A172 (cell line): ENCODE measurements around the gene HHATL. TPM values are rescaled to one million over a fixed set of nuclear protein-coding genes. Genes with fewer than 3 reads are reported as not detected.
A peak's percentile ranks its signal among the peaks of the same experiment; 100 is the strongest.

ENCODE experiments used
- DNase-seq: peaks from one replicate; pipeline ENCODE4 v3.0.0-alpha.2; 2015; ENCODE audit warnings: low spot score
- total RNA-seq: library from RNA; depleted of rRNA; stranded (reverse); fragments of >200 nt; shearing (Covaris generic); gene quantifications from 2 replicates; pipeline ENCODE4 v1.2.3, GENCODE V29; 2014

Gene HHATL
- total RNA-seq, 1 experiment from 2014 or later: not detected

DNA sequence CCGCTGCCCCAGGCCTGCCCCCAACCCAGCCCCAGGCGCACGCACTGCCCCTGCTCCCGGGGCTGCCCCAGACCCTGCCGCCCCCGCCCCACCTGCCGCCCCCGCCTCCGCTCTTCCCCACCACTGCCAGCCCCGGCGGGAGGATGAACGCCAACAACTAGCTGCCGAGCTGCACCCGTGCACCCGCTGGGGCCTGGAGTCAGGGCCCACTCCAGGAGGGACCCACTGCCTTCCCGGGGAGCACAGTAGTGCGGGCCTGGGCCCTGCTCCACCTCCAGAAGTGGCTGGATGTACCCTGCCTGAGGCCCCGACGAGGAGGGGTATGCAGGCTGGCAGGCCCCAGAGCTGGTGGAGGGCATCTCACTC is 38.2 kb downstream of the HHATL start:
- no peak for DNase-seq

GRCh38 chr3:42663581-42664437 is 38.8 kb downstream of the HHATL start:
- no peak for DNase-seq

GRCh38 chr3:42662813-42663535 is 39.6 kb downstream of the HHATL start:
- DNase-seq: no peak

DNA sequence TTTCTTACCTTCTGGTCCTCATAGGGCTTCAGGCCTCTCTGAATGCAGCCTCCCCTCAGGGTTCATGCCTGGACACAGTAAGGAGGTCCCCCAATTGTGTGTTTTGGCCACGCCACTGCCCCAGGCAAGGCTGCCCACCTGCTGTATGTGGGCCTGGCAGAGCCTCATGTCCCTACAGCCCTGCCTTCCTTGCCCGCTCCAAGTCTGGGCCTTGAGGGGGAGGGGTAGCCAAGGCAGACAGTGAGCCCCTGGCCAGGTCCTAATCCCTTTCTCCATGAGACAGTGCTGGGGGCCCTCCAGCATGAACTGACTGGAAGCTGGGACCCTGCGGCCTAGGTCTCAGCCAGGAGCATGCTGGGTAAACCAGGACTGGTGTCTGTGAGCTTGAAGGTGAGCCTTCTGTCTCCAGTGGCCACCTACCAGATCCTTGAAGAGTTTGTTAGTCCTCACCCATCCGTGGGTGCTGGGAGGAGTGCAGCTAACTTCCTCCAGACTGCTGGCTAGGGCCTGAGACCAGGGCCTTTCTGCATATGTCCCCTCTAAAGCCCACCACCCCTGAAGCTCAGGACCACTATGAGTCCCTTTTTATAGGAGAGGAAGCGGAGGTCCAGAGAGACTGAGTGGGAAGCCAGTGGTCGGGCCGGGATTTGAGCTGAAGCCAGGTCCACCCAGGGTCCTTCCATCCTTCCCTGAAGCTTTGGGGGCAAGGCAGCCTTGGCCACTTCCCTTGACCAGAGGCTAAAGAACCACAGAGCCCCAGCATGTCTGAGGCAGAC is 40.4 kb downstream of the HHATL start:
- DNase-seq: no peak

GRCh38 chr3:42661593-42662022 is 41.0 kb downstream of the HHATL start:
- no peak for DNase-seq

DNA sequence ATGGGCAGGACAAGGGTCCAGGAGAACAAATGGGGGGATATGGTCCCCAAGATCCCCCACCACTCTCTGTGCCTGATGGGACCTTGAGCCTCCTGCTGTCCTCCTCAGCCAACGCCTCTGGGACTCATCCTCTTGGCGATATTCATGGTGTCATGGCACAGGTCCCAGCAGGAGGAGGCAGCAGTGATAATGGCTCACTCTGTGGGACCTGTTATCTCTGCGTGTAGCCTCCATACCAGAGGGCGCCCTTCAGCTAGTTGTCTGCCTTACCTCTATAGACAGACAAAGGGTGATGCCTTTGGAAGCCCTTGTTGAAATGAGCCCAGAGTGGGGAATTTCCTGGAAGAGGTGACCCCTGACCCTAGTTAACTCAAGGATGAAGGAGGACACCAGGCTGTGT is 41.7 kb downstream of the HHATL start:
- no peak for DNase-seq

DNA sequence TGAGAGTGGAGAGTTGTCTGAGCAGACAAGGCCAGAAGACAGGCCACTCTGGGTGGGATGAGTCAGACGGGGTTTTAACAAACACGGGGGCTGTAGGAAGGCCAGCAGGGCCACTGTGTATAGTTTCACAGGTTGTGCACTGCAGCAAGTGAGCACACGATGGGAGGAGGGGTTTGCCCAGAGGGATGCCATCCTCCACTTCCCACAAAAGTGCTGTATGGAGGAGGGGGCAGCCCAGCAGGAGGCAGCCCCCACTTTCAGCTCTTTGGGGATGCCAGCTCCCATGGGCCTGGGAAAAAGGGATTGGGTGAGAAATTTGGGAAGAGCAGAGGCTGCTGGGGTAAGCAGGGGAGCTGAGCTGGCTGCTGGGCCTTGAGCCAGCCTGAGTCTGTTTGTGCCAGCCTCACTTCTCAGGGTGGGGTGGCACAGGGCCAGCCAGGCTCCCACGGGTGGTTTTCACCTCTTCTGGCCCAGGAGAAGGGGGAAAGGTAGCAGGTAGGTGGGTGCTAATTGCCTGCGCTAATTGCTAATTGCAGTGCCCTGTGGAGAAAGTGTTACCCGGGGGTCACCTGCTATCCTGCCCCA is 42.4 kb downstream of the HHATL start:
- no peak for DNase-seq

DNA sequence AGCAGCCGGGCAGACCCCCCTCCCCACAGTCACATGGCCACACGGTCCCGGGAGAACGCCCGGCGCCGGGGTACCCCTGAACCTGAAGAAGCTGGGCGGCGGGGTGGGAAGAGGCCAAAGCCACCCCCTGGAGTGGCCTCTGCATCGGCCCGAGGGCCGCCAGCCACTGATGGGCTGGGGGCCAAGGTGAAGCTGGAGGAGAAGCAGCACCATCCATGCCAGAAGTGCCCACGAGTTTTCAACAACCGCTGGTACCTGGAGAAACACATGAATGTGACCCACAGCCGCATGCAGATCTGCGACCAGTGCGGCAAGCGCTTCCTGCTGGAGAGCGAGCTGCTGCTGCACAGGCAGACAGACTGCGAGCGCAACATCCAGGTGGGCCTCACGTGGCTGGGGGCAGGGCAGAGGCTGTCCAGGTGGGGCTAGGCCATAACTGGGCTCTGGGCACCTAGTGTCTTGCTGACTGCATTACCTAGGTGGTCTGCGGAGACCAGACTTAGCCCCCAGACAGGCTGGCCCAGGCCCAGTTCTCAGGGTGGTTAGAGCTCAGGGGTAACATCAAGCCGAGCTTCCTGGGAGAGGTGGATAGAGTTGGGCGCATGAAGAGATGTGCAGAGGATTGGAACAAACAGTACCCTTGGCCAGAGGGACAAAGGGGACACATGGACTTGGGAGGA is 43.0 kb downstream of the HHATL start:
- DNase-seq: no peak

DNA sequence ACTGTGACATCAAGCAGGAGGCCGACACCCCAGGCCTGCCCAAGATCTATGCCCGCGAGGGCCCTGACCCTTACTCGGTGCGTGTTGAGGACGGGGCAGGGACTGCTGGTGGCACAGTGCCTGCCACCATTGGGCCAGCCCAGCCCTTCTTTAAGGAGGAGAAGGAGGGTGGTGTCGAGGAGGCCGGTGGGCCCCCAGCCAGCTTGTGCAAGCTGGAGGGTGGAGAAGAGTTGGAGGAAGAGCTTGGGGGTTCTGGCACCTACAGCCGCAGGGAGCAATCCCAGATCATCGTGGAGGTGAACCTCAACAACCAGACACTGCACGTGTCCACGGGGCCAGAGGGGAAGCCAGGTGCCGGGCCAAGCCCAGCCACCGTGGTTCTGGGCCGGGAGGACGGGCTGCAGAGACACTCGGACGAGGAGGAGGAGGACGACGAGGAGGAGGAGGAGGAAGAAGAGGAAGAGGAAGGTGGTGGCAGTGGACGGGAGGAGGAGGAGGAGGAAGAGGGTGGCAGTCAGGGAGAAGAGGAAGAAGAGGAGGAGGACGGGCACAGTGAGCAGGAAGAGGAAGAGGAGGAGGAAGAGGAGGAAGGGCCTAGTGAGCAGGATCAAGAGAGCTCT is 43.7 kb downstream of the HHATL start:
- DNase-seq: no peak

- no peak for DNase-seq
Measured at GRCh38 chr3:42658091-42658770, 44.4 kb downstream of the HHATL start.

DNA sequence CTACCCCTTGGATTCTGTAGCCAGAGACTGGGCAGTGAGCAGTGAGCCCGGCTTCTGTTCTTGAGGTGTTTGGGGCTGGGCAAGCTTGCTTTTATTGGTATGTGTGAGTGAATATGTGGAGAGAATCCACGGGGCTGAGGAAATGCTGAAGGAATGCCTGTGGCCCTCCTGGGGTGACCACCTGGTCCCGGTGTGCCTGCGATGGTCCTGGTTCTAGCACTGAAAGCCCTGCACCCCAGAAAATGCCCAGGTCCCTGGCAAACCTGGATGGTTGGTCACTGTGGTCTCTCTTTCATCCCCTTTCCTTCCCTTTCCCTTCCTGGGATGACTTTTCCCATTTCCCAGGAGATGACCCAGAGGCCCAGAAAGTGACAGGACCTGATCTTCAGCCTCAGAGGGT is 44.9 kb downstream of the HHATL start:
- DNase-seq: no peak

- DNase-seq: no peak
Measured at GRCh38 chr3:42656680-42657610, 45.7 kb downstream of the HHATL start.

DNA sequence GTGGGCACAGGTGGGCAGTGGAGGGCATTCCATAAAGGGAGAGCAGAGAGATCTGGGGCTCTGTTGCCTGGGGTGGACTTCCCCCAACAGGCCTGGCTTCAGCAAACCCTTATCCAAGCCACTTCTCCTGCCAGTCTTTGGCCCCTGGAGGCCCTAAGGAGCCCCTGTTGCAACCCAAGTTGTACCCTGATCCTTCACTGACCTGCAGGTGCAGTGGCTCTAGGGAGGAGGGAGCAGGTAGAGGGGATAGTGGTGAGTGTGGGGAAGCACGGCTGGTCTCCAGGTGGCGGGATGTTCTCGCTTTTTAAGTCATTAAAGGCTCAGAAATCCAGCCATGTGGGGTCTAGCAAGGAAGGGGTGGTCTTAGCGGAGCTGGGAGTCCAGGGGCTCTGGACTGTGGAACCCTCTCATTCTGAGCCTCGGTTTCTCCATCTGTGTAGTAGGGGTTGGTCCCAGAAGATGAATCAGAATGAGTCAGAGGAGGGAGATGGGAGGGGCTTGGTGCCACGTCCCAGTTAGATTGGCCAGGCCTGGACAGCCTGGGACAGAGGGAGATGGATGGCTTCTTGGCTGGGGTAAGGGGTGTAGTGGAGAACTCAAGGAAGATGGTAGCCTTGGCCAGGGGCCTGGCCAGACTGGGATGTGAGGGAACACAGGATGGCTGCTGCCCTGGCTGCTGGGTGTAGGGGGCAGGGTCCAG is 46.5 kb downstream of the HHATL start:
- peak; percentile 61 for DNase-seq

DNA sequence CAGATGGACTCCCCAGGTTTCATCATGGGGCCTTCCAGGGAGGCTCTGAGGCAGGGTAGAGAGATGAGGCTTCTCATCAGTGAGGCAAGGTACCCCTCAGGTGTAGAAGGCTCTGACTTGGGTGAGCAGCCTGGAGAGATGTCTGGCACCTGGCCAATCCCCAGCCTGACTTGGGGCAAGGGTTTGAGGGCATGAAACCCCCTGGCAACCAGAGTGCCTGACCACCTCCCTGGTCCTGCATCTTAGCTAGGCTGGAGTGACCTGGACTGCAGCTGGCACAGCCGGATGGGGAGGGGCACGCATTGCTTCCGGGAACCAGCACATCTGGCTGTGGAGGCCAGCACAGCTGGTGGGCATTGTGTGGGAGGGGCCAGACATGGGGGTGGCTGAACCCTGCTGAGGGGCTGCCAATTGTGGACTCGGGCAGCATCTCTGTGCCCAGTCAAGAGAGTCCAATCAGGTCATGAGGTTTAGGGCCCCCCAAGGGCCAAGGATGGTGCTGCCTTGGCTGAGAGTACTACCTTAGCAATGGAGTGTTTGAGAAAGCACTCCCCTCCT is 47.2 kb downstream of the HHATL start:
- no peak for DNase-seq

- peak; percentile 28 for DNase-seq
Measured at GRCh38 chr3:42654331-42655201, 48.0 kb downstream of the HHATL start.

DNA sequence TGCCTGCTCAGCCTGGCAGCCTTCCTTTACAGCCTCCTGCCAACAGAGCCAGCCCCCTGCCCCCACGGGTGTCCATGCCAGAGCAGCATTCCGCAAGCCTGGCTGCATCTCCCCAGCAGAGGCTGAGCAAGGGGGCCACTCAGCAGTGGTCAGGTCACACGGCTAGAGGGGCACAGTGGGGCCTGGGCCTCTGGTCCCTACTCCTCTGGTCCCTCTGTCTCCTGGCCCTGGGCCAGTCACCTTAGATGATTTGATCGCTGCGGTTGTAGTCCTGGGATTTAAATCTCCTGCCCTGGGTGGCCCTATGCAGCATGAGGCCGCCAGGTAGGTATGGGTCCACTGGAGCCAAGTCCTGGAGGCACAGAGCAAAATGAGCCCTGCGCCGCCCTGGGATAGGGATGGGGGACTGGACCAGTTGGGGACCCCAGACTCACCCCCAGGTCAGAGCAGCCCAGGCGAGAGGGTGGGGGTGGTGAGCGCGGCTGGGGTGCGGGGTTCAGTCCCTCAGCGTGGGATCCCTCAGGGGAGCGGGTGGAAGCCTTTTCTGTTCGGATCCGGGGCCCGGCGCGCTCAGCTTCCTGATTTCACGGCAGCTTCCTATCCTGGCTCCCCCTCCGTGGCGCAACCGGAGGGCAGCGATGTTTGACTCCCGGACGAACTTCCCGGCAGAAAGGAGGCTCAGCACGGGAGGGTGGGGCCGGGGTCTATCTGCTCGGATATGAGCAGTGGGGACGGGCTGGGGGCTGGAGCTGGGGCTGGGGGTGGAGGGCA is 48.9 kb downstream of the HHATL start, which contains the start of gene ZBTB47:
TSS of gene ZBTB47 (plus strand) at position 138 of the 771 bp plus-strand sequence. CDS start 4,659 bp downstream, outside the sequence.
- DNase-seq: peak; percentile 18

- DNase-seq: peak; percentile 17
Measured at GRCh38 chr3:42653303-42653559, 49.4 kb downstream of the HHATL start.
